MM.1S (cell line): Measurements from ENCODE around the gene TASL.
"Not testable (repeated sequence)": the region's sequence is repeated elsewhere in the genome, so short reads cannot be mapped to it uniquely, and the experiment has no call there.

Source experiments
- DNase-seq: peaks from one replicate; pipeline ENCODE4 v3.0.0-alpha.2; 2015
- H2AFZ ChIP-seq: fragments of 300-600 bp; sonication (generic); 2 replicates; pipeline ENCODE4 v1.6.0; 2016; ENCODE audit warnings: antibody characterized with exemption, low read length
- H3F3A ChIP-seq: fragments of 300-600 bp; sonication (generic); 2 replicates; pipeline ENCODE4 v1.6.1; 2016; ENCODE audit warnings: mild to moderate bottlenecking, antibody characterized with exemption, low read length, moderate library complexity, mixed read lengths; ENCODE audit not compliant: insufficient read depth
- H3K27ac ChIP-seq: fragments of 300-600 bp; sonication (generic); 2 replicates; pipeline ENCODE4 v1.5.1; 2016; ENCODE audit warnings: mild to moderate bottlenecking, low read length
- H3K27me3 ChIP-seq: fragments of 300-600 bp; sonication (generic); replicated peaks from 2 replicates; pipeline ENCODE4 v1.6.0; 2016; ENCODE audit warnings: low read length; ENCODE audit not compliant: insufficient read depth
- H3K36me3 ChIP-seq: fragments of 300-600 bp; sonication (generic); replicated peaks from 2 replicates; pipeline ENCODE4 v1.6.1; 2016; ENCODE audit warnings: mild to moderate bottlenecking, low read length, mixed read lengths; ENCODE audit not compliant: insufficient read depth
- H3K4me1 ChIP-seq: fragments of 300-600 bp; sonication (generic); 2 replicates; pipeline ENCODE4 v1.6.1; 2016; ENCODE audit warnings: low read length, mixed read lengths
- H3K4me2 ChIP-seq: fragments of 300-600 bp; sonication (generic); 2 replicates; pipeline ENCODE4 v1.6.0; 2016; ENCODE audit warnings: low read depth, low read length
- H3K4me3 ChIP-seq: fragments of 300-600 bp; sonication (generic); 2 replicates; pipeline ENCODE4 v1.5.1; 2016; ENCODE audit warnings: low read length, mixed read lengths
- H3K79me2 ChIP-seq: fragments of 300-600 bp; sonication (generic); 2 replicates; pipeline ENCODE4 v1.6.1; 2016; ENCODE audit warnings: mixed run types, low read length, mixed read lengths
- H3K9ac ChIP-seq: fragments of 300-600 bp; sonication (generic); 2 replicates; pipeline ENCODE4 v1.6.1; 2016; ENCODE audit warnings: low read length, mixed read lengths
- H3K9me2 ChIP-seq: fragments of 300-600 bp; sonication (generic); replicated peaks from 2 replicates; pipeline ENCODE4 v1.6.1; 2016; ENCODE audit warnings: mild to moderate bottlenecking, low read length, mixed read lengths; ENCODE audit not compliant: insufficient read depth
- H3K9me3 ChIP-seq: fragments of 300-600 bp; sonication (generic); replicated peaks from 2 replicates; pipeline ENCODE4 v1.6.1; 2016; ENCODE audit warnings: mild to moderate bottlenecking, low read length, mixed read lengths; ENCODE audit not compliant: insufficient read depth
- H4K20me1 ChIP-seq: fragments of 300-600 bp; sonication (generic); 2 replicates; pipeline ENCODE4 v1.6.1; 2016; ENCODE audit warnings: mild to moderate bottlenecking, low read length, moderate library complexity, mixed read lengths; ENCODE audit not compliant: insufficient read depth
- CTCF ChIP-seq: fragments of 300-600 bp; sonication (generic); IDR thresholded peaks from 2 replicates; pipeline ENCODE4 v1.5.1; 2016; ENCODE audit warnings: antibody characterized with exemption, low read length, mixed read lengths
- EZH2 ChIP-seq: fragments of 300-600 bp; sonication (generic); optimal IDR thresholded peaks from 2 replicates; pipeline ENCODE3; 2017; ENCODE audit warnings: low read depth, mild to moderate bottlenecking, antibody characterized with exemption, low read length, mixed read lengths
- EZH2phosphoT487 ChIP-seq: fragments of 300-600 bp; sonication (generic); IDR thresholded peaks from 2 replicates; pipeline ENCODE4 v1.6.1; 2018; ENCODE audit warnings: antibody characterized with exemption, low read length

TASL gene

GRCh38 chrX:30570505-30570904 lies 7.1 kb downstream of the TASL start:
- no peak overlapping the region for H2AFZ ChIP-seq
- peaks cover 88% of the 10 kb centered on the region for H3K79me2 ChIP-seq
- no peak for DNase-seq
- no peak overlapping the region for H3K9ac ChIP-seq
- H3K4me2 ChIP-seq: no peak overlapping the region
- H3F3A ChIP-seq: no peaks in the 10 kb centered on the region
- no peaks in the 10 kb centered on the region for H3K9me3 ChIP-seq
- H4K20me1 ChIP-seq: no peaks in the 10 kb centered on the region
- H3K27ac ChIP-seq: no peak overlapping the region
- H3K4me1 ChIP-seq: peaks cover 15% of the 10 kb centered on the region
- no peaks in the 10 kb centered on the region for H3K27me3 ChIP-seq
- H3K4me3 ChIP-seq: no peak overlapping the region
- no peaks in the 10 kb centered on the region for H3K36me3 ChIP-seq
- no peaks in the 10 kb centered on the region for H3K9me2 ChIP-seq
- TF ChIP-seq EZH2phosphoT487: no peak
- no peak for TF ChIP-seq EZH2
- peak; percentile 25; the same call in 1 of the 2 replicates for TF ChIP-seq CTCF

- Histone ChIP-seq H3K79me2 (peaks cover 90% of the 10 kb centered on the region), H3K36me3 (no peaks in the 10 kb centered on the region), H2AFZ (no peak overlapping the region), H3K4me2 (peak overlapping the region; percentile 34; the same call in 1 of the 2 replicates), H3F3A (no peaks in the 10 kb centered on the region), H3K9ac (no peak overlapping the region), H3K9me2 (no peaks in the 10 kb centered on the region), H4K20me1 (no peaks in the 10 kb centered on the region), H3K9me3 (no peaks in the 10 kb centered on the region), H3K27ac (peak overlapping the region; percentile 63; the same call in 1 of the 2 replicates), H3K27me3 (no peaks in the 10 kb centered on the region), H3K4me3 (no peak overlapping the region), H3K4me1 (peaks cover 35% of the 10 kb centered on the region)
- TF ChIP-seq EZH2phosphoT487 (no peak), CTCF (no peak), EZH2 (no peak)
- DNase-seq: peak; percentile 47
These were observed 9.4 kb downstream of the TASL start for GRCh38 chrX:30568136-30568535.

- not testable (repeated sequence) for H4K20me1 ChIP-seq, H3K4me3 ChIP-seq, H3K9me3 ChIP-seq, H2AFZ ChIP-seq, H3K4me2 ChIP-seq, DNase-seq, H3K9me2 ChIP-seq, H3K9ac ChIP-seq, H3K36me3 ChIP-seq, H3K27me3 ChIP-seq
- Histone ChIP-seq H3F3A (peaks cover 17% of the 10 kb centered on the region), H3K4me1 (peaks cover 48% of the 10 kb centered on the region), H3K79me2 (peaks cover 86% of the 10 kb centered on the region), H3K27ac (peak overlapping the region; percentile 85; the same call in 1 of the 2 replicates)
These were observed 14.5 kb downstream of the TASL start for GRCh38 chrX:30563070-30563469.

GRCh38 chrX:30561191-30561590 lies 16.4 kb downstream of the TASL start:
- no peak for TF ChIP-seq EZH2phosphoT487
- no peak for TF ChIP-seq EZH2
- TF ChIP-seq CTCF: no peak
- DNase-seq: peak; percentile 24
- peaks cover 45% of the 10 kb centered on the region for H3K4me1 ChIP-seq
- peaks cover 8% of the 10 kb centered on the region; the same call in 1 of the 2 replicates for H3K36me3 ChIP-seq
- no peak overlapping the region for H3K4me3 ChIP-seq
- H3K4me2 ChIP-seq: peak overlapping the region; percentile 45
- H3K9ac ChIP-seq: peak overlapping the region; percentile 44; the same call in 1 of the 2 replicates
- peaks cover 17% of the 10 kb centered on the region for H3F3A ChIP-seq
- H3K79me2 ChIP-seq: peaks cover 70% of the 10 kb centered on the region
- H4K20me1 ChIP-seq: no peaks in the 10 kb centered on the region
- H3K9me3 ChIP-seq: no peaks in the 10 kb centered on the region
- no peaks in the 10 kb centered on the region for H3K9me2 ChIP-seq
- H2AFZ ChIP-seq: no peak overlapping the region
- H3K27me3 ChIP-seq: no peaks in the 10 kb centered on the region
- H3K27ac ChIP-seq: peak overlapping the region; percentile 85
